Measurements from ENCODE around the gene HECTD2.

Gene HECTD2

DNA sequence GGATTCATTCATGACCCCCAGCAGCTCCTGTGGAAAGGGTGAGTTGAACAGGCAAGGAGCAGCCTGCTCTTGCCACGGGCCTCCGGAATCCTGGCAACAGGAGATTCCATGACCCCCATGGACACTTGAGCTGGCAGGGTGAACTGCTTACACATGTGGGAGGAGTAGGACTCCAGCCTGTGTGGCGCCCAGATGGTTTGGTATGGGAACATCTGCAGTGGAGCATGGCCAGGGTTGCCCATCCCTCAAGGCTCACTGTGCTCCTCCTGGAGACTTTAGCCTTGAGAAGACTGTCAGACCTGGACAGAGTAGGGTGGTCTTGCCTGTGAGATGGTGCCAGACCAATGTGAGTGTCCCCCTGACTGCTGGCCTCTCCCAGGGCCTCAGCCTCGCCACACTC is 57.0 kb downstream of the HECTD2 start:
- Histone ChIP-seq H3K27me3 (no peaks in the 10 kb centered on the region), H3K4me3 (ENCODE audit: low read depth in 1 of 2, low read length in 1 of 2) (no peak overlapping the region), H3K4me1 (ENCODE audit: control insufficient read depth in 1 of 2, insufficient read depth in 1 of 2, low read depth in 1 of 2, low read length in 1 of 2) (no peaks in the 10 kb centered on the region), H3K36me3 (no peaks in the 10 kb centered on the region), H3K9me3 (no peaks in the 10 kb centered on the region), H3K27ac (no peak overlapping the region)
- TF ChIP-seq, protein P1, sequence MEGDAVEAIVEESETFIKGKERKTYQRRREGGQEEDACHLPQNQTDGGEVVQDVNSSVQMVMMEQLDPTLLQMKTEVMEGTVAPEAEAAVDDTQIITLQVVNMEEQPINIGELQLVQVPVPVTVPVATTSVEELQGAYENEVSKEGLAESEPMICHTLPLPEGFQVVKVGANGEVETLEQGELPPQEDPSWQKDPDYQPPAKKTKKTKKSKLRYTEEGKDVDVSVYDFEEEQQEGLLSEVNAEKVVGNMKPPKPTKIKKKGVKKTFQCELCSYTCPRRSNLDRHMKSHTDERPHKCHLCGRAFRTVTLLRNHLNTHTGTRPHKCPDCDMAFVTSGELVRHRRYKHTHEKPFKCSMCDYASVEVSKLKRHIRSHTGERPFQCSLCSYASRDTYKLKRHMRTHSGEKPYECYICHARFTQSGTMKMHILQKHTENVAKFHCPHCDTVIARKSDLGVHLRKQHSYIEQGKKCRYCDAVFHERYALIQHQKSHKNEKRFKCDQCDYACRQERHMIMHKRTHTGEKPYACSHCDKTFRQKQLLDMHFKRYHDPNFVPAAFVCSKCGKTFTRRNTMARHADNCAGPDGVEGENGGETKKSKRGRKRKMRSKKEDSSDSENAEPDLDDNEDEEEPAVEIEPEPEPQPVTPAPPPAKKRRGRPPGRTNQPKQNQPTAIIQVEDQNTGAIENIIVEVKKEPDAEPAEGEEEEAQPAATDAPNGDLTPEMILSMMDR (IDR thresholded peaks at IDR 0.05) = no peak

DNA sequence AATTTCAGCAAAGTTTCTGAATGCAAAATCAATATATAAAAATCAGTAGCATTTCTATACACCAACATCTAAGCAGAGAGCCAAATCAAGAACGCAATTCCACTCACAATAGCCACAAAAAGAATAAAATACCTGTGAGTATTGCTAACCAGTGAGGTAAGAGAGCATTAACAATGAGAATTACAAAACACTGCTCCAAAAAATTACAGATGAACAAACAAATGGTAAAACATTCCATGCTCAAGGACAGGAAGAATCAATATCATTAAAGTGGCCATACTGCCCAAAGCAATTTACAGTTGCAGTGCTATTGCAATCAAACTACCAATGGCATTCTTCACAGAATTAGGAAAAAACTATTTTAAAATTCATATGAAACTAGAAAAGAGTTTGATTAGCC is 61.5 kb downstream of the HECTD2 start:
- Histone ChIP-seq H3K9me3 (no peaks in the 10 kb centered on the region), H3K36me3 (no peaks in the 10 kb centered on the region), H3K4me1 (ENCODE audit: control insufficient read depth in 1 of 2, insufficient read depth in 1 of 2, low read depth in 1 of 2, low read length in 1 of 2) (peaks cover 0 to 4% of the 10 kb centered on the region in 2 experiments), H3K27me3 (no peaks in the 10 kb centered on the region), H3K4me3 (ENCODE audit: low read depth in 1 of 2, low read length in 1 of 2) (no peak overlapping the region), H3K27ac (no peak overlapping the region)
- TF ChIP-seq, protein P1 (IDR thresholded peaks at IDR 0.05) = no peak

DNA sequence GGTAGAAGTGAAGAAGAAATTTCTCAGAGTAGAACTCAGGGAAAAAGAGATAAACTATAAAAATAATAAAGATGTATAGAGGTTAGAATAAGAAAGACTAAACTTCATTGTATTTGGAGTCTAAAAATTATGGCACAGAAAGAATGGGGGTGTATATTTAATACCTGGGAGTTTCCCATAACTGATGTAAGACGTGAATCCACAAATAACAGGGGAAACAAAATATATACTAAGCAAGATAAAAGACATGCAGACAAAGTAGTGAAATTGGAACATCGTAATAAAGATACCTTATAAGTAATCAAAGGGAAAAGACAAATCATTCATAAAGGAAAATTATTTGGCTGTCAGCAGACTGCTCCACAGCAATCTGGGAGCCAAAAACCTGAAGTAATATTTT is 62.8 kb downstream of the HECTD2 start:
- H3K4me3 ChIP-seq (ENCODE audit: low read depth in 1 of 2, low read length in 1 of 2) = no peak overlapping the region
- H3K4me1 ChIP-seq (ENCODE audit: control insufficient read depth in 1 of 2, insufficient read depth in 1 of 2, low read depth in 1 of 2, low read length in 1 of 2) = peaks cover 0 to 4% of the 10 kb centered on the region in 2 experiments
- H3K27ac ChIP-seq = no peak overlapping the region
- H3K9me3 ChIP-seq = no peaks in the 10 kb centered on the region
- no peaks in the 10 kb centered on the region for H3K27me3 ChIP-seq
- TF ChIP-seq, protein P1 (IDR thresholded peaks at IDR 0.05) = no peak
- H3K36me3 ChIP-seq = no peaks in the 10 kb centered on the region

DNA sequence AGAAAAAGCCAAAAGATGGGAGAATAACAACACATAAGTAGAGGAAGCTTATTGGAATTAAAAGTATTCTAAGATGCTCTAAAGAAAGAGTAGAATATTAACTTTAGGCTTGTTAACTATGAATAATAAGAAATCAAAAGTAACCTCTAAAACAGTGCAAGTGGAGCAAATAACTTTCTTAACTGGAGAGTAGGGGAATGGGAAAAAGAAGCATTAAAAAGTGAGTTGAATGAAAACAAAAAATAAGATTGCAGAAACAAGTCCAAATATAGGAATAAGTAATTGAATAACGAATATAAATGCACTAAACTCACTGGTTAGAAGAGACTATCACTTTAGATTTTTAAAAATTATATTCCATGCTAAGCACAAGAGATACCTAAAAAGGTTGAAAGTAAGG is 63.9 kb downstream of the HECTD2 start:
- TF ChIP-seq, protein P1 (IDR thresholded peaks at IDR 0.05) = no peak
- Histone ChIP-seq H3K9me3 (no peaks in the 10 kb centered on the region), H3K27ac (no peak overlapping the region), H3K4me3 (ENCODE audit: low read depth in 1 of 2, low read length in 1 of 2) (no peak overlapping the region), H3K27me3 (no peaks in the 10 kb centered on the region), H3K36me3 (no peaks in the 10 kb centered on the region), H3K4me1 (ENCODE audit: control insufficient read depth in 1 of 2, insufficient read depth in 1 of 2, low read depth in 1 of 2, low read length in 1 of 2) (peaks cover 0 to 4% of the 10 kb centered on the region in 2 experiments)

DNA sequence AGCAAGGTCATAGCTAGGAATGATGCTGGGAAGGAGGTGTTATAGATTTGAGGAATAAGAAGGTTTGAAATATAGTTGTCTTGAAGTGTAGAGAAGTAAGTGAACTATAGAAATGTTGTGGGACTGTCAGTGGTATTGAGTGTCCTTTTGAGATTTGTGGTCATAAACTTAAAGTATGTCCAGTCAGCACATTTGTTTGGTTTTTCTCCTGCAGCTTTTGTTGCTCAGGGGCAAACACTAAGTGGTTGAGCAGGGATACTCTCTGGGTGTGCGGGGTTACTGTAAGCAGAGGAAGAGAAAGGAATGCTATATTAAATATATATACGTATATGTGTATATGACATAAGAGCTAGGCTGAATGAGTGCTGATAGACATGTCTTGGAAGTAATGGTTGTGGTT is 67.1 kb downstream of the HECTD2 start:
- no peaks in the 10 kb centered on the region for H3K27me3 ChIP-seq
- H3K36me3 ChIP-seq = no peaks in the 10 kb centered on the region
- TF ChIP-seq, protein P1 (IDR thresholded peaks at IDR 0.05) = no peak
- H3K4me3 ChIP-seq (ENCODE audit: low read depth in 1 of 2, low read length in 1 of 2) = no peak overlapping the region
- no peak overlapping the region for H3K27ac ChIP-seq
- H3K4me1 ChIP-seq (ENCODE audit: control insufficient read depth in 1 of 2, insufficient read depth in 1 of 2, low read depth in 1 of 2, low read length in 1 of 2) = peaks cover 0 to 4% of the 10 kb centered on the region in 2 experiments
- H3K9me3 ChIP-seq = no peaks in the 10 kb centered on the region

DNA sequence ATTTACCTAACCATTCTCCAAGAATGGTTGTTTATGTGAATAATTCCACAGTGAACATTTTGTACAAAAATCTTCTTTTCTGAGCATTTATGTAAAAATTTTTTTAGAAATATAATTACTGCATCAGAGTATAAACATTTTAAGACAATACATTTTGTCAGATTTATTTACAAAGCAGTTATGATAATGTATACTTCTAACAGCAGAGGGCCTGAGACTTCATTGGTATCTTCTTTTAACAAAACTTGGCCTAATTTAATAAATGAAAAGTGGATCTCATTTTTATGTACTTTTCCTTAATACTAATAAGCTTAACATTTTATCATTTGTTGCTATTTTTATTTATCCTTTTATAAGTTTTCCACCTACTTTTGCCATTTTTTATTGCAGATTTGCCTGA is 69.4 kb downstream of the HECTD2 start:
- no peak overlapping the region for H3K4me3 ChIP-seq (ENCODE audit: low read depth in 1 of 2, low read length in 1 of 2)
- H3K4me1 ChIP-seq (ENCODE audit: control insufficient read depth in 1 of 2, insufficient read depth in 1 of 2, low read depth in 1 of 2, low read length in 1 of 2) = peaks cover 0 to 4% of the 10 kb centered on the region in 2 experiments
- TF ChIP-seq, protein P1 (IDR thresholded peaks at IDR 0.05) = no peak
- H3K9me3 ChIP-seq = no peaks in the 10 kb centered on the region
- no peaks in the 10 kb centered on the region for H3K27me3 ChIP-seq
- no peak overlapping the region for H3K27ac ChIP-seq
- H3K36me3 ChIP-seq = no peaks in the 10 kb centered on the region

Data from neutrophil (primary cell).